ENCODE measurements around the gene PRKG1.
"Not testable (repeated sequence)": the region's sequence is repeated elsewhere in the genome, so short reads cannot be mapped to it uniquely, and the experiment has no call there.

Gene PRKG1

DNA sequence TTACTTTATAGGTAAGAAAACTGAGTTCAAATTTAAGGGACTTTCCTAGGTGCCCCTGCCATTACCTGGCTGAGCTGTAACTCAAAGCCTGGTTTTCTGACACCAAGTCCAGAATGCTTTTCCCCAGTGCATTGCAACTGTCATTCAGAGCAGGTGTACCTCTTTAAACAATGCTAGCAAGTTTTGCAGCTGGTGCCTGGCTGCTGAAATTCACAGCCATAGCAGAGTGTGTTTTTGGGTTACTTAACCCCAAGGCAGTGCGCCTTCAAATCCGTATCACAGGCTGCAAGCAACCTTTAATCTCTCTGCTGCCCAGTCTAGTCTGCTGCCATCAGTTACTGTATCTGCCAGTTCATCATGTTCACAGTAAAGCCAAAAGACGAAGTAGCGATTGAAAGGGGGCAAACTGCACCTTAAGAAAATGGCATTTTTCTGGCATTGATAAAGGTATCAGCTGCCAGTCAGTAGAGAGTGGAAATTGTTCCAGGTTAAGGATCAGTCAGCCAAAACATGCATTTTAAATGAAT, 359.7 kb downstream of the PRKG1 start:
- no peak for ATAC-seq (replicated peaks)
- Mint-ChIP-seq H3K27me3 (no peaks in the 10 kb centered on the region), H3K9me3 (no peaks in the 10 kb centered on the region), H3K36me3 (ENCODE audit: insufficient read depth) (no peaks in the 10 kb centered on the region), H3K4me1 (ENCODE audit: low read depth in 2 of 2) (no peaks in the 10 kb centered on the region), H3K4me3 (no peak overlapping the region), H3K27ac (no peak overlapping the region)
- no peak for DNase-seq

DNA sequence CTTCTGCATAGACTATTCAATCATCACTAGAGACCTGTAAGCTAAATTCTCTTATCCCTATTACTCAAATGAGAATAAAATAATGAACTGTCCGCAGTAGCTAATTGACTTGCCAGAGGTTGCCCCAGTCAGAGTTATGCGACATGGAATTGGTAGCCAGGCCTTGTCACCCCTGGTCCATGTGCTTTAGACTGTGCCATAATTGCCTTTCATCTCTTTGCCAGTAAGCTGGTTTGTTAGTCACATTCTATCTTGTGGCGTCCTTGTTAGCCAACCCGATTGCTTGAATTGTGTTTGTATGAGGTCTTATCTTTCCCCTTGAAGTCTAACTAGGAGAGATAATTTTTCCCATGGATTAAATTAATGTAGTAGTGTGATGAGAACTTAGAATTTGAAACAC, 362.5 kb downstream of the PRKG1 start:
- H3K9me3 Mint-ChIP-seq: no peaks in the 10 kb centered on the region
- no peak for ATAC-seq (replicated peaks)
- no peak overlapping the region for H3K4me3 Mint-ChIP-seq
- DNase-seq: no peak
- no peaks in the 10 kb centered on the region for H3K36me3 Mint-ChIP-seq (ENCODE audit: insufficient read depth)
- H3K27ac Mint-ChIP-seq: no peak overlapping the region
- no peaks in the 10 kb centered on the region for H3K4me1 Mint-ChIP-seq (ENCODE audit: low read depth in 2 of 2)
- no peaks in the 10 kb centered on the region for H3K27me3 Mint-ChIP-seq

DNA sequence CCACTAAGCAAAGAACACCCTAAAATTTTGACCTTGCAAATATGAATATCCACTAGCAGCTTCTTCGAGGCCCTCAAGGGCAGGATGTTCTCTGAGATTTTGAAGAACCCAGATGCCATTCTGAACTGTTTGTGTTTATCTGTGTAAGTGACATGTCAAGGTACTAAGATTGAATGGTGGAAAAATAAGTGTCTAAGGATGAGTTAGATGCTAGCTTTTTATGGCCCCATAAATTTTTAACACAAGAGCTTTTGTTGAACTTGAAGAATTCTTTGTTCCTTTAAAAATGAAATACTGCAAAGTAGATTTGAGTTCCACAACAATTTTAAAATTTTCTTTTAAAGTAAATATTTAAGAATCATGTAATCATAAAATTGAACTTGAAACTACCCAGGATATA, 365.4 kb downstream of the PRKG1 start:
- DNase-seq (no peak), ATAC-seq (replicated peaks) (no peak)
- Mint-ChIP-seq H3K36me3 (ENCODE audit: insufficient read depth) (no peaks in the 10 kb centered on the region), H3K27me3 (no peaks in the 10 kb centered on the region), H3K27ac (no peak overlapping the region), H3K4me1 (ENCODE audit: low read depth in 2 of 2) (no peaks in the 10 kb centered on the region), H3K9me3 (no peaks in the 10 kb centered on the region), H3K4me3 (no peak overlapping the region)

DNA sequence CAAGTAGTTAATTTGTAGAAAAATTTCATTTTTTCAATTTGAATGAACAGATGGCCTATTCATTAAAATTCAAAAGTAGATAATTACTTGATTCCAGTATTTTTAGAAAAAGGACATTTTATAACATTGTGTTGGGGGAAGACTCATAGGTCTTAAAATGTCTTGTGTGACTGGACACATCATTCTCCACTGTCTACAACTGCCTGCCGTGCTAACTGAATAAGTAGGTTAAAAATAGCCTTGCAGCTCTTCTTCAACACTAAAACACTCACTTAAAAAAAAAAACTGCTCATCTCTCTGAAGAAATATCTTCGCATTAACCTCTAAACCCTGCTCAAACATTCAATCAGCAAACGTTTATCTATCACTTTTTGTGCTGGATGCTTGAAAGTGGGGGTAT, 371.3 kb downstream of the PRKG1 start:
- DNase-seq: no peak
- no peak for ATAC-seq (replicated peaks)
- Mint-ChIP-seq H3K4me1 (ENCODE audit: low read depth in 2 of 2) (no peaks in the 10 kb centered on the region), H3K36me3 (ENCODE audit: insufficient read depth) (no peaks in the 10 kb centered on the region), H3K4me3 (no peak overlapping the region), H3K27me3 (no peaks in the 10 kb centered on the region), H3K27ac (no peak overlapping the region), H3K9me3 (no peaks in the 10 kb centered on the region)

DNA sequence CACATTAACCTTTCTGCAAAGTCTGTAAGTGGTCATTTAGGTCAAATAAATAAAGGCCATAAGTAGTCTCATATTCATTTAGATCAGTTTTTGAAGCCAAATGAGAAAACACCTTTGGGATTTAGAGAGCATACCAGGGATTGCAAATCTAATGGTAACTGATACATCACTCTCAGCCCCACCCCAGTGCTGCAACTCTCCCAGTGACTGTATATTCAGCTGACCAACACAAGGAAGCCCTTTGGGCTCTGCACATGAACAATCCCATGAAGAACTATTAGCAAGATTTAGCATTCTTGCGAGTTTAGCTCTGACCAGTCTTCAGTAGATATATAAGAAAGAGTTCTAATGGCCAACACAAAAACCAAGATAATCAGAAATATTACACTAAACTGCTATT, 372.8 kb downstream of the PRKG1 start:
- H3K4me3 Mint-ChIP-seq: no peak overlapping the region
- H3K27ac Mint-ChIP-seq: no peak overlapping the region
- H3K27me3 Mint-ChIP-seq: no peaks in the 10 kb centered on the region
- H3K4me1 Mint-ChIP-seq (ENCODE audit: low read depth in 2 of 2): no peaks in the 10 kb centered on the region
- peaks cover 0 to 1% of the 10 kb centered on the region in 2 donors for H3K9me3 Mint-ChIP-seq
- H3K36me3 Mint-ChIP-seq (ENCODE audit: insufficient read depth): no peaks in the 10 kb centered on the region
- DNase-seq (no peak), ATAC-seq (replicated peaks) (no peak)

DNA sequence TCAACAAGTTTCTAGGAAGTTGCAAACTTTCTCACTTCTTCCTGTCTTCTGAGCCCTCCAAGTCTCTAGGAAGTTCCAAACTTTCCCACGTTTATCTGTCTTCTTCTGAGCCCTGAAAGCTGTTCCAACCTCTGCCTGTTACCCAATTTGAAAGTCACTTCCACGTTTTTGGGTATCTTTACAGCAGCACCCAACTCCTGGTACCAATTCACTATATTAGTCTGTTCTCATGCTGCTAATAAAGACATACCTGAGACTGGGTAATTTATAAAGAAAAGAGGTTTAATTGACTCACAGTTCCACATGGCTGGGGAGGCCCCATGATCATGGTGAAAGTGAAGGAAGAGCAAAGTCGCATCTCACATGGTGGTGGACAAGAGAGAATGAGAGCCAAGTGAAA, 381.5 kb downstream of the PRKG1 start:
- not testable (repeated sequence) for H3K36me3 Mint-ChIP-seq (ENCODE audit: insufficient read depth); ATAC-seq (replicated peaks); H3K4me1 Mint-ChIP-seq (ENCODE audit: low read depth in 2 of 2)

DNA sequence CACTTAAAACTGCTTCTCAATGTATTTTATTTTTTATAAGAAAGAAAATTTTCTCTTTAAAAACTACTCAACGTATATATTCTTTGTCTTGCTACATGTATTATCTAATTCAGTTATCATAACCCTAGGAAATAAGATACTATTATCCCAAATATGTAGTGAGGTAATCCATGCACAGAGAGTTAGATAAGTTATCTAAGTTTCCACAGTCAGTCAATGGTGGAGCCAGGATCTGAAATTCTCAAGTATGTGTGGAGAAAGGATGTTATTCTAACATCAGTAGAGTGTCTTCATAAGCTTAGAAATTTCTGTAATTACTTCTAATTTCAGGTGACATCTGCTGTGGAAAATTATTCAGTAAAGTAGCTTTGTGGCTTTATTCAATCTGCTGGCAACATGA, 385.2 kb downstream of the PRKG1 start:
- DNase-seq (no peak), ATAC-seq (replicated peaks) (no peak)
- Mint-ChIP-seq H3K9me3 (peaks cover 5 to 9% of the 10 kb centered on the region in 2 donors), H3K4me1 (ENCODE audit: low read depth in 2 of 2) (peaks cover 0 to 3% of the 10 kb centered on the region in 2 donors), H3K36me3 (ENCODE audit: insufficient read depth) (no peaks in the 10 kb centered on the region), H3K4me3 (no peak overlapping the region), H3K27ac (no peak overlapping the region), H3K27me3 (no peaks in the 10 kb centered on the region)

More for the DNA sequence above, 381.5 kb downstream of the PRKG1 start:
- H3K9me3 Mint-ChIP-seq: peaks cover 6 to 15% of the 10 kb centered on the region in 2 donors
- H3K27me3 Mint-ChIP-seq, H3K4me3 Mint-ChIP-seq, DNase-seq, H3K27ac Mint-ChIP-seq: not testable (repeated sequence)

DNA sequence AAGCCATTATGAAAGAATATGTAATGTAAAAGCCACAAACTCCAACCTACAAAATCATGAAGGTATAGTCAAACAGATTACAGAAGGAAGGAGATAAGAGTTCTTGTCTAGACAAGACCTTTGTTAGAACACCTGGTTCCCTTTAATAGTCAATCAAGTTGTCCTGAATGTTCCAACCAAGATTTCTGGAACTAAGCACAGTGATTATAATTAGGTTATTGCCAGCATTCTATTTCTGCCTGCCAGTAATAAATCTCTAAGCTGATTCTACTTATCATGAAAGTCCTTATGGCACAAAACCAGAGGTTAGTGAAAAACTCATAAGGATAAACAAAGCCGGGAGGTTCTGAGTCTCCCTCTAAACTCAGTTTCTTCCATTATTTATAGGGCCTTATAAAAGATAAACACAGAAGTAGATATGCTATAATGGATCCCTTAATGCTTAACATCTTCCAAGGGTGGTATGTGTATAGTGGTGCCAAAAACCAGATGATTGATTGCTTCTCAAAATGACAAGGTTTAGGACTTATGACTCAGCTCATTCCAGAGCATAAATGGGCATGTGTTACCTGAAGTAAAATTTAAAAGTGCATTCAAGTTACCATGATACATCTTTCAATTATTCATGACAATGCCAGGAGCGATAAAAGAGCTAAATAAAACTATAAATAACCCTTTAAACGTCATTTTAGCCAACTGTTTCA, 387.9 kb downstream of the PRKG1 start:
- ATAC-seq (replicated peaks) (no peak), DNase-seq (no peak)
- H3K36me3 Mint-ChIP-seq (ENCODE audit: insufficient read depth): no peaks in the 10 kb centered on the region
- no peak overlapping the region for H3K27ac Mint-ChIP-seq
- H3K27me3 Mint-ChIP-seq: no peaks in the 10 kb centered on the region
- peaks cover 0 to 3% of the 10 kb centered on the region in 2 donors for H3K4me1 Mint-ChIP-seq (ENCODE audit: low read depth in 2 of 2)
- H3K9me3 Mint-ChIP-seq: no peaks in the 10 kb centered on the region
- H3K4me3 Mint-ChIP-seq: no peak overlapping the region

DNA sequence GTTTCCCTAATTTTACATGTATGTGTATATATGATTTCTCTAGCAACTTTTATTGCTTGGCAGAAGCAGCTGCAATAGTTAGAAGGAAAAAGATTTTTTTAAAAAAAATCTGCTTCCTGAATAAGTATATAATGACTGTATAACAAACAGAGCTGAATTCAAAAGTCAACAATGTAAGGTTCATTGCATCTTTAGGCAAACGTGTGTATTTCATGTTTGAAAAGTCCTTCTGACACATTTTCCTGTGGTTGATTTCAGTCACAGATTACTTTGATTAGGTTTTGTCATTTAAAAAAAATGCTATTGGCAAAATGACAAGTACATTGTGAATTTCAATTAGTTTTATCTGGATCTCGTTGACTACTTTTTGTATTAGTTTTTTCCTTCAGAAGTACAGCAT, 394.1 kb downstream of the PRKG1 start:
- Mint-ChIP-seq H3K36me3 (ENCODE audit: insufficient read depth) (no peaks in the 10 kb centered on the region), H3K27ac (no peak overlapping the region)

DNA sequence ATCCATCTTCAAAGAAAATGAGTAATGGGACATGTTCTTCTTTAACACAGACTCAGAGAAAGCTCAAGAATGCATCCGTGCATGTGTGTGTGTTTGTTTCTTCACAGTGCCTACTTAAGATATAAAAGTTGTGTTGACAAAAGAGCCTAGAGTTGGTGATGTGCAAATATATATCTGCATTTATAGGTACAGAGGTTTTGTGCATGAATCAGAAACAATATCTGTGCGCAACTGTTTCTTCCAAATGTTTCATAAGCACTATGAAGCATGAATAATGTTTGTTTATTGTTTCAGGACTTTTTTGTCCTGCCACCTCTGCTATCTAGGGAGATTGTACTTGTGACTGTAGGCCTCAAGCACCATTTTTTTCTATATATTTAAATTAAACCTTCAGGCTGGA, 395.4 kb downstream of the PRKG1 start:
- Mint-ChIP-seq H3K27ac (no peak overlapping the region), H3K27me3 (no peaks in the 10 kb centered on the region), H3K4me3 (no peak overlapping the region), H3K4me1 (ENCODE audit: low read depth in 2 of 2) (no peaks in the 10 kb centered on the region), H3K36me3 (ENCODE audit: insufficient read depth) (no peaks in the 10 kb centered on the region), H3K9me3 (no peaks in the 10 kb centered on the region)
- ATAC-seq (replicated peaks): no peak
- DNase-seq: no peak

More for the DNA sequence above, 394.1 kb downstream of the PRKG1 start:
- Mint-ChIP-seq H3K27me3 (no peaks in the 10 kb centered on the region), H3K9me3 (no peaks in the 10 kb centered on the region), H3K4me1 (ENCODE audit: low read depth in 2 of 2) (no peaks in the 10 kb centered on the region), H3K4me3 (no peak overlapping the region)
- DNase-seq (no peak), ATAC-seq (replicated peaks) (no peak)

DNA sequence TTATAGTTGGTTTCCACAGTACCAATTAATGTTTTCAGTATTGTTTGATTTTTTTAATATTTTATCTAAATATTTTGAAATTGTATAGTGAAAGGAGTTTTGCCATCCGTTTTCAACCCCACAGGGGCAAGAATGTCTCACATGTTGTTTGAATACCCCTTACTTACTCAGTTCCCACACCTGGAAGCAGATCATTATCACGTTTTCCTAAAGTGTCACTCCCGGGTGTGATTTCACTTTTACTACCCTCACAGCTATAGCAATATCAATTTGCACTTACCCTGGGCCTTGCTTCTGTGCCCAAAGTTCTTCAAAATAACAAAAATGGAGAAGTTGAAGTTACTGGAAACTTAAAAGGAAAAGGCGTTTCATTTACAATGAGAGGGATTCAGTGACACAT, 397.0 kb downstream of the PRKG1 start:
- Mint-ChIP-seq H3K27ac (no peak overlapping the region), H3K27me3 (no peaks in the 10 kb centered on the region), H3K4me3 (no peak overlapping the region), H3K4me1 (ENCODE audit: low read depth in 2 of 2) (no peaks in the 10 kb centered on the region), H3K36me3 (ENCODE audit: insufficient read depth) (no peaks in the 10 kb centered on the region), H3K9me3 (no peaks in the 10 kb centered on the region)
- ATAC-seq (replicated peaks): no peak
- no peak for DNase-seq

DNA sequence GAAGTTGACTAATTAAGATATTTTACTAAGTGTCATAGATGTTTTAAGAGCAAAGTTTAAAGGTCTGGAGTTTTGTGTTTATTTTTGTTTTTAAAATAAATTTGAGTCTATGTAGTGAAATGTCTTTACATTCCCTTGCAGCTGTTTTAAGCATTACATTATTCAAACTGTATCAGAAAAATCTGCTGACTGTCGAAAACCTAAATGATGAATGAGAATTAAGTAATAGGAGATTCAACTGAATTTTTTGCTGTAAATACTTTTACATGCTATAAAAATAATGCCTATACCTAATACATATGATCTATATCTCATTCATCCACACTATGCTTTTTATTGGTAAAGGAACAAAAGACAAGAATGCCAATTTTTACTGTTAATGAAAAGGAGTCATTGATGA, 397.9 kb downstream of the PRKG1 start:
- no peaks in the 10 kb centered on the region for H3K9me3 Mint-ChIP-seq
- no peaks in the 10 kb centered on the region for H3K36me3 Mint-ChIP-seq (ENCODE audit: insufficient read depth)
- no peaks in the 10 kb centered on the region for H3K27me3 Mint-ChIP-seq
- no peak overlapping the region for H3K27ac Mint-ChIP-seq
- ATAC-seq (replicated peaks): no peak
- DNase-seq: no peak
- no peaks in the 10 kb centered on the region for H3K4me1 Mint-ChIP-seq (ENCODE audit: low read depth in 2 of 2)
- no peak overlapping the region for H3K4me3 Mint-ChIP-seq

DNA sequence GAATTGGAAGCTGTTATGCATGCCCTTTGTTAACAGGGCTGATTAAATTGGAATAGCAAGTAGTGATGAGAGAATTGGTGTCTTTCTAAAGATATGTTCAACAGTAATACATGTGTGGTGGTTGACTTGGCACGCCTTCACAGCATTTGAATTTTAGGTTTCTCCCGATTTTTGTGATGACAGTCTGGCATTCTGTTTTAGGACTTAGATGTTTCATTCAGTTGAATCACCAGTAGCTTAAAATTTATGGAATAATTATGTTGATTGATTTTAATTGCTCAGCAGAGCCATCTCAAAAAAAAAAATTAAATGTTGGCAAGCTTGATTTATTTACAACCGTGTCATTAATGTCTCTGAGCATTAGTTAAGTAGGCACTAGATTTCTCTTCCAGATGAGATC, 405.4 kb downstream of the PRKG1 start:
- DNase-seq (no peak), ATAC-seq (replicated peaks) (no peak)
- Mint-ChIP-seq H3K4me1 (ENCODE audit: low read depth in 2 of 2) (no peaks in the 10 kb centered on the region), H3K4me3 (no peak overlapping the region), H3K27ac (no peak overlapping the region), H3K9me3 (no peaks in the 10 kb centered on the region), H3K36me3 (ENCODE audit: insufficient read depth) (no peaks in the 10 kb centered on the region), H3K27me3 (no peaks in the 10 kb centered on the region)

DNA sequence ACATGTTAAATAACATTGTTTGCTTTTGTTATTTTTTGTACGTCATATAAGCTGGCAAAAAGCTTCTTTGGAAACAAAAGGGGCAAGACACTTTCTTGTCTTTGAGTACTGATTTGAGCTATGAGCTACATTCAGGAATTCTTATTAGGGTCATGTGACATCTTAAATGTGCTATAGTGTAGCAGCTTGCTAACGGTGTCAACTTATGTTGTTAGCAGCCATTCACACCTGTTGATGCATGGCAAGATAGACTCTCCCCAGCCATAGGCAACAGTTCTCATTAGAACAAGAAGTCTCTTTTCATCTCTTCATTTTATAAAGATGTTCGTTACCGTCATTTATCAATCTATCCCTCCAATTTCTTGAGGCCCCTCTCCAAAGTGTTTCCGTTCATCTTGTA, 411.4 kb downstream of the PRKG1 start:
- DNase-seq: no peak
- H3K27ac Mint-ChIP-seq: no peak overlapping the region
- no peak for ATAC-seq (replicated peaks)

More for the DNA sequence above, 411.4 kb downstream of the PRKG1 start:
- Mint-ChIP-seq H3K36me3 (ENCODE audit: insufficient read depth) (no peaks in the 10 kb centered on the region), H3K9me3 (no peaks in the 10 kb centered on the region), H3K4me3 (no peak overlapping the region), H3K4me1 (ENCODE audit: low read depth in 2 of 2) (no peaks in the 10 kb centered on the region), H3K27me3 (no peaks in the 10 kb centered on the region)

Measured in effector memory CD8-positive, alpha-beta T cell (primary cell).